H1 (cell line): ENCODE measurements around the gene SPPL2A. TPM values are rescaled to one million over a fixed set of nuclear protein-coding genes. Genes with fewer than 3 reads are reported as not detected.

Source experiments
- CTCF ChIA-PET: fragments of 300-600 bp; sonication (Branson Sonifier 250); formaldehyde crosslinking; loops from one replicate; lab custom pipeline; 2021; ENCODE audit not compliant: partially characterized antibody; lab: Charles Lee
- POLR2A ChIA-PET: fragments of 300-600 bp; sonication (Branson Sonifier 250); formaldehyde crosslinking; loops from one replicate; lab custom pipeline; 2021; ENCODE audit warnings: inconsistent platforms; ENCODE audit not compliant: partially characterized antibody; lab: Charles Lee
- DNase-seq, 2 experiments: peaks; one replicate each; pipeline versions ENCODE4 v3.0.0 to v3.0.0-alpha.2; 2010 to 2022; ENCODE audit warnings: low spot score in 2 of 2, low read depth in 1 of 2, mixed read lengths in 1 of 2
- FAIRE-seq: peaks from 2 replicates; lab custom pipeline; 2011; peaks lifted over from hg19 to GRCh38; lab: Jason Lieb, UNC
- H2AFZ ChIP-seq: 2 replicates; pipeline ENCODE4 v1.8.1; 2012; ENCODE audit warnings: low read length, inconsistent platforms
- H2AK5ac ChIP-seq: 2 replicates; pipeline ENCODE4 v1.6.1; 2013; ENCODE audit warnings: low read depth, low read length
- H2BK120ac ChIP-seq: replicated peaks from 2 replicates; pipeline ENCODE3; 2013; ENCODE audit warnings: low read depth, low read length, inconsistent platforms
- H2BK12ac ChIP-seq: 2 replicates; pipeline ENCODE4 v1.6.1; 2013; ENCODE audit warnings: low read depth, low read length
- H2BK15ac ChIP-seq: 2 replicates; pipeline ENCODE4 v1.6.1; 2013; ENCODE audit warnings: low read length
- H2BK20ac ChIP-seq: 2 replicates; pipeline ENCODE4 v1.6.1; 2013; ENCODE audit warnings: low read length
- H2BK5ac ChIP-seq: 2 replicates; pipeline ENCODE4 v1.6.1; 2013; ENCODE audit warnings: low read depth, low read length
- H3K14ac ChIP-seq: 2 replicates; pipeline ENCODE4 v1.6.1; 2013; ENCODE audit warnings: inconsistent platforms; ENCODE audit not compliant: insufficient read length
- H3K18ac ChIP-seq: 2 replicates; pipeline ENCODE4 v1.6.1; 2013; ENCODE audit warnings: low read length; ENCODE audit errors: extremely low read depth
- H3K23ac ChIP-seq: 2 replicates; pipeline ENCODE4 v1.6.1; 2013; ENCODE audit warnings: inconsistent platforms; ENCODE audit not compliant: insufficient read length
- H3K23me2 ChIP-seq: 2 replicates; pipeline ENCODE4 v1.6.1; 2013; ENCODE audit warnings: low read depth, low read length
- H3K27ac ChIP-seq: 2 replicates; pipeline ENCODE4 v1.6.1; 2011; ENCODE audit warnings: low read depth, low read length, inconsistent platforms
- H3K27me3 ChIP-seq, 4 experiments: replicated peaks in 1 of 4; 1 replicate in 1 of 4; 2 replicates in 3 of 4; pipeline versions ENCODE4 v1.6.1 to v1.8.1; 2011 to 2013; ENCODE audit warnings: low read length in 3 of 4, mild to moderate bottlenecking in 3 of 4, inconsistent platforms in 2 of 4, mixed read lengths in 2 of 4, moderate library complexity in 1 of 4; ENCODE audit not compliant: control insufficient read depth in 3 of 4, insufficient read depth in 3 of 4; ENCODE audit errors: extremely low read depth in 1 of 4
- H3K36me3 ChIP-seq, 4 experiments: 2 replicates each; pipeline versions ENCODE4 v1.6.1 to v1.8.1; 2011 to 2013; ENCODE audit warnings: mild to moderate bottlenecking in 4 of 4, low read length in 3 of 4, moderate library complexity in 2 of 4, control low read depth in 1 of 4, inconsistent platforms in 1 of 4; ENCODE audit not compliant: insufficient read depth in 4 of 4, control insufficient read depth in 2 of 4
- H3K4ac ChIP-seq: replicated peaks from 2 replicates; pipeline ENCODE3; 2013; ENCODE audit warnings: low read length, low read depth, mixed read lengths, inconsistent platforms; ENCODE audit not compliant: insufficient read length
- H3K4me1 ChIP-seq, 4 experiments: replicated peaks in 1 of 4; 1 replicate in 1 of 4; 2 replicates in 3 of 4; pipeline versions ENCODE4 v1.6.1 to v1.8.1; 2011 to 2013; ENCODE audit warnings: low read length in 3 of 4, inconsistent platforms in 2 of 4, mixed read lengths in 1 of 4; ENCODE audit not compliant: insufficient read depth in 4 of 4, control insufficient read depth in 3 of 4
- H3K4me2 ChIP-seq, 2 experiments: 2 replicates each; pipeline versions ENCODE4 v1.6.1 to v1.8.1; 2011 to 2013; ENCODE audit warnings: low read depth in 2 of 2, low read length in 2 of 2, control low read depth in 1 of 2, inconsistent platforms in 1 of 2, mild to moderate bottlenecking in 1 of 2; ENCODE audit not compliant: insufficient read depth in 1 of 2
- H3K4me3 ChIP-seq, 4 experiments: fragments of 200-600, 300-600 bp in 1 of 4; sonication (generic), shearing (Covaris generic), sonication (Bioruptor Twin) in 1 of 4; 2 replicates each; pipeline versions ENCODE4 v1.5.1 to v1.8.1; 2011 to 2016; ENCODE audit warnings: low read length in 4 of 4, low read depth in 3 of 4, control low read depth in 2 of 4, inconsistent platforms in 2 of 4, mild to moderate bottlenecking in 2 of 4, mixed read lengths in 1 of 4, moderate library complexity in 1 of 4; ENCODE audit not compliant: insufficient read depth in 2 of 4; ENCODE audit errors: extremely low read depth in 1 of 4
- H3K56ac ChIP-seq: replicated peaks from 2 replicates; pipeline ENCODE3; 2013; ENCODE audit warnings: low read depth, mild to moderate bottlenecking, mixed read lengths, low read length, inconsistent platforms; ENCODE audit not compliant: insufficient read length
- H3K79me1 ChIP-seq: 2 replicates; pipeline ENCODE4 v1.6.1; 2013; ENCODE audit warnings: low read depth, low read length, control low read depth
- H3K79me2 ChIP-seq, 2 experiments: 2 replicates each; pipeline versions ENCODE4 v1.6.1 to v1.8.1; 2012 to 2013; ENCODE audit warnings: low read length in 2 of 2, mild to moderate bottlenecking in 2 of 2, inconsistent platforms in 1 of 2; ENCODE audit not compliant: insufficient read depth in 2 of 2, control insufficient read depth in 1 of 2
- H3K9ac ChIP-seq, 4 experiments: replicated peaks in 1 of 4; 1 replicate in 1 of 4; 2 replicates in 3 of 4; pipeline versions ENCODE4 v1.6.1 to v1.8.1; 2011 to 2013; ENCODE audit warnings: low read depth in 3 of 4, low read length in 3 of 4, control low read depth in 2 of 4, mild to moderate bottlenecking in 2 of 4, moderate library complexity in 2 of 4, inconsistent platforms in 1 of 4; ENCODE audit errors: extremely low read depth in 1 of 4
- H3K9me3 ChIP-seq, 2 experiments: 2 replicates each; pipeline versions ENCODE4 v1.6.1 to v1.8.1; 2012 to 2013; ENCODE audit warnings: mild to moderate bottlenecking in 2 of 2, moderate library complexity in 2 of 2, control low read depth in 1 of 2, inconsistent platforms in 1 of 2, low read depth in 1 of 2, low read length in 1 of 2, mixed read lengths in 1 of 2; ENCODE audit not compliant: insufficient read depth in 2 of 2
- H4K20me1 ChIP-seq, 2 experiments: replicated peaks in 1 of 2; 2 replicates each; pipeline versions ENCODE3 to v1.8.1; 2011 to 2013; ENCODE audit warnings: inconsistent platforms in 2 of 2, low read length in 2 of 2, mild to moderate bottlenecking in 1 of 2; ENCODE audit not compliant: insufficient read depth in 2 of 2, control insufficient read depth in 1 of 2
- H4K5ac ChIP-seq: 2 replicates; pipeline ENCODE4 v1.6.1; 2013; ENCODE audit warnings: low read length, low read depth, mixed read lengths, inconsistent platforms; ENCODE audit not compliant: insufficient read length
- H4K8ac ChIP-seq: 2 replicates; pipeline ENCODE4 v1.8.0; 2013; ENCODE audit warnings: mild to moderate bottlenecking, moderate library complexity, low read length, inconsistent platforms; ENCODE audit not compliant: insufficient read depth; ENCODE audit errors: extremely low read depth
- H4K91ac ChIP-seq: replicated peaks from 2 replicates; pipeline ENCODE3; 2013; ENCODE audit warnings: low read length, mixed read lengths, inconsistent platforms; ENCODE audit not compliant: insufficient read length
- ASH2L ChIP-seq: fragments of 200-600, 300-600 bp; sonication (generic); IDR thresholded peaks from one replicate; pipeline ENCODE4 v1.7.1; 2017; ENCODE audit warnings: low read length
- BCL11A ChIP-seq, 2 experiments: IDR thresholded peaks; one replicate each; pipeline ENCODE4 v1.6.1; 2011; ENCODE audit warnings: low read depth in 2 of 2, low read length in 2 of 2, mild to moderate bottlenecking in 2 of 2
- BRCA1 ChIP-seq: IDR thresholded peaks from 2 replicates; pipeline ENCODE4 v1.6.1; 2012; ENCODE audit warnings: low read depth, low read length, improper control_type of control experiment
- CBX8 ChIP-seq: fragments of 300-800, 300-1000 bp; sonication (generic); IDR thresholded peaks from 2 replicates; pipeline ENCODE4 v1.7.1; 2016; ENCODE audit warnings: low read depth, low read length, borderline replicate concordance
- GTF2F1 ChIP-seq: IDR thresholded peaks from 2 replicates; pipeline ENCODE4 v1.6.1; 2012; ENCODE audit warnings: low read depth, low read length, improper control_type of control experiment, borderline replicate concordance
- JUN ChIP-seq: IDR thresholded peaks from 2 replicates; pipeline ENCODE4 v1.6.1; 2011; ENCODE audit warnings: low read depth, mild to moderate bottlenecking, improper control_type of control experiment, low read length
- MAFK ChIP-seq: IDR thresholded peaks from 2 replicates; pipeline ENCODE4 v1.6.1; 2012; ENCODE audit warnings: low read depth, mild to moderate bottlenecking, improper control_type of control experiment, low read length
- NRF1 ChIP-seq: IDR thresholded peaks from 2 replicates; pipeline ENCODE4 v1.6.1; 2011; ENCODE audit warnings: mild to moderate bottlenecking, low read depth, low read length, improper control_type of control experiment
- RNF2 ChIP-seq: fragments of 200-900, 300-1000 bp; sonication (generic); IDR thresholded peaks from 2 replicates; pipeline ENCODE4 v1.7.1; 2016; ENCODE audit warnings: borderline replicate concordance, low read depth, mild to moderate bottlenecking, antibody characterized with exemption, low read length; ENCODE audit not compliant: poor library complexity, severe bottlenecking; ENCODE audit errors: missing control alignments
- USF2 ChIP-seq: IDR thresholded peaks from 2 replicates; pipeline ENCODE4 v1.6.1; 2011; ENCODE audit warnings: low read length, improper control_type of control experiment
- ZNF274 ChIP-seq: IDR thresholded peaks from 2 replicates; pipeline ENCODE4 v1.7.0; 2012; ENCODE audit warnings: low read length, borderline replicate concordance; ENCODE audit errors: extremely low read depth
- WGBS, 2 experiments: shearing (Covaris generic) in 1 of 2; methylation state at CpG; one replicate each; pipeline versions ENCODE4 v1.1.6 to v1.1.7; 2013 to 2015; ENCODE audit warnings: low lambda C conversion rate in 2 of 2, mixed read lengths in 2 of 2, inconsistent platforms in 1 of 2, low coverage in 1 of 2, missing lambda C conversion rate in 1 of 2; ENCODE audit not compliant: insufficient replicate concordance in 2 of 2, insufficient coverage in 1 of 2, insufficient read length in 1 of 2; ENCODE audit errors: extremely low coverage in 1 of 2, missing lambda C conversion rate in 1 of 2; 5-methylcytosine and 5-hydroxymethylcytosine counted together
- polyA plus RNA-seq, 7 experiments: library from polyadenylated mRNA; depleted of rRNA in 3 of 7; stranded (reverse) in 5 of 7; unstranded in 2 of 7; fragments of >200 nt in 5 of 7; fragments of 200-250 nt in 2 of 7; gene quantifications; 1 replicate in 5 of 7; 2 replicates in 1 of 7; 4 replicates in 1 of 7; pipeline versions ENCODE4 v1.2.1 to v1.2.3, GENCODE V29; 2011 to 2013; ENCODE audit warnings: missing spikeins in 2 of 7, mixed read lengths in 2 of 7
- total RNA-seq: library from RNA; stranded (reverse); fragmentation: NEBNext Ultra II Directional; extraction: Animal tissue kit (Norgen Biotek cat#: 25700); gene quantifications from 2 replicates; pipeline ENCODE4 v1.2.1, GENCODE V29; 2021

The SPPL2A gene
- total and polyA plus RNA-seq, 2 of the 8 experiments (the other 6 are each of a cell fraction or from before 2014, with no cell fraction given), result 15.6 to 52.9 TPM

GRCh38 chr15:50707878-50708427 is 57.6 kb downstream of the SPPL2A start:
- no peaks in the 10 kb centered on the region for H3K79me1 ChIP-seq

More at GRCh38 chr15:50707878-50708427, 57.6 kb downstream of the SPPL2A start:
- Histone ChIP-seq H2BK20ac (no peak overlapping the region), H3K9ac (no peak overlapping the region), H3K27ac (no peak overlapping the region), H3K4me3 (no peak overlapping the region), H2BK12ac (no peak overlapping the region), H4K8ac (no peak overlapping the region), H3K79me2 (no peaks in the 10 kb centered on the region), H3K36me3 (no peaks in the 10 kb centered on the region; a peak in 1 of 8 replicates), H3K23me2 (no peaks in the 10 kb centered on the region), H3K4ac (no peak overlapping the region), H2BK5ac (no peak overlapping the region), H4K20me1 (no peaks in the 10 kb centered on the region), H2BK15ac (no peak overlapping the region), H3K18ac (no peak overlapping the region), H3K14ac (no peak overlapping the region), H3K4me2 (no peak overlapping the region), H3K56ac (no peak overlapping the region), H3K23ac (no peak overlapping the region), H3K27me3 (no peaks in the 10 kb centered on the region), H2AK5ac (no peak overlapping the region), H4K91ac (no peak overlapping the region), H3K4me1 (no peaks in the 10 kb centered on the region), H4K5ac (no peak overlapping the region), H2BK120ac (no peak overlapping the region), H3K9me3 (no peaks in the 10 kb centered on the region), H2AFZ (no peak overlapping the region)
- CTCF ChIA-PET, result no interaction called here
- DNase-seq, result no peak
- POLR2A ChIA-PET, result no interaction called here
- no peak for TF ChIP-seq RNF2
- no peak for TF ChIP-seq GTF2F1
- TF ChIP-seq BCL11A (IDR thresholded peaks at IDR 0.05; ENCODE audit: low read depth in 2 of 2, low read length in 2 of 2), result no peak
- TF ChIP-seq MAFK, result no peak
- no peak for TF ChIP-seq JUN
- no peak for TF ChIP-seq BRCA1
- TF ChIP-seq USF2, result no peak
- TF ChIP-seq NRF1, result no peak
- TF ChIP-seq CBX8, result no peak
- no peak for TF ChIP-seq ZNF274
- TF ChIP-seq ASH2L, result no peak
- no peak for FAIRE-seq
- WGBS, 2 experiments, result 95% methylated on average over 3 of the region's 3 CpGs; no CpG with 5 or more reads in 1 of the 2 experiments
